ENCODE results near the gene RUBCN.

RUBCN gene

DNA sequence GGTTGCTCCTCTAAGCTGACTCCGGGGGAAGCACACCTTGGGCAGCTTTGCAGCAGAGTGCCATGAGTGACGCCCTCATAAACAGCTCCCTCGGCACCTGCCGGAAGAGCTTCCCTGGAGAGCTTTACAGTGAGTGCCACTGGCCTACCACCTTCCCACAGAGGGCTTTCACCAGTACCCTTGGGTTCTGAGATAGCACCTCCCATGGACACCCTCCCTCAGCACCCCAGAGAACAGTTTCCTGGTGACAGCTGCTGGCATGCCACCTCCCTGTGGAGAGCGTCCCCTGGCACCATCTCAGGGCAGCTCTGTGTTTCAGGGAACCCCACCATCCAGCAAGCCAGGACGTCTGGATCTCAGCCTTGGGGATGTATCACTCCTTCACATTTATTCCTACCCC is 49.1 kb downstream of the RUBCN start:
- Histone ChIP-seq H3K4me3 (ENCODE audit: low read length) (no peak overlapping the region), H3K36me3 (ENCODE audit: control insufficient read depth, low read length) (peaks cover 69% of the 10 kb centered on the region), H3K9me3 (ENCODE audit: control insufficient read depth, insufficient read depth, low read length) (no peaks in the 10 kb centered on the region), H3K27me3 (ENCODE audit: control insufficient read depth, low read length) (no peaks in the 10 kb centered on the region), H3K4me1 (ENCODE audit: control insufficient read depth, low read length) (no peaks in the 10 kb centered on the region), H4K20me1 (ENCODE audit: control insufficient read depth, insufficient read depth, low read depth, low read length) (no peaks in the 10 kb centered on the region), H3F3A (ENCODE audit: control insufficient read depth, insufficient read depth) (no peaks in the 10 kb centered on the region), H3K79me2 (ENCODE audit: control insufficient read depth, low read length) (no peaks in the 10 kb centered on the region), H3K4me2 (ENCODE audit: low read length) (no peak overlapping the region), H3K9me2 (replicated peaks; ENCODE audit: control insufficient read depth, low read length) (no peaks in the 10 kb centered on the region), H3K27ac (ENCODE audit: low read depth, low read length) (no peak overlapping the region)
- TF ChIP-seq EZH2phosphoT487 (IDR thresholded peaks at IDR 0.05; ENCODE audit: borderline replicate concordance, low read length) = no peak
- TF ChIP-seq, protein P1, sequence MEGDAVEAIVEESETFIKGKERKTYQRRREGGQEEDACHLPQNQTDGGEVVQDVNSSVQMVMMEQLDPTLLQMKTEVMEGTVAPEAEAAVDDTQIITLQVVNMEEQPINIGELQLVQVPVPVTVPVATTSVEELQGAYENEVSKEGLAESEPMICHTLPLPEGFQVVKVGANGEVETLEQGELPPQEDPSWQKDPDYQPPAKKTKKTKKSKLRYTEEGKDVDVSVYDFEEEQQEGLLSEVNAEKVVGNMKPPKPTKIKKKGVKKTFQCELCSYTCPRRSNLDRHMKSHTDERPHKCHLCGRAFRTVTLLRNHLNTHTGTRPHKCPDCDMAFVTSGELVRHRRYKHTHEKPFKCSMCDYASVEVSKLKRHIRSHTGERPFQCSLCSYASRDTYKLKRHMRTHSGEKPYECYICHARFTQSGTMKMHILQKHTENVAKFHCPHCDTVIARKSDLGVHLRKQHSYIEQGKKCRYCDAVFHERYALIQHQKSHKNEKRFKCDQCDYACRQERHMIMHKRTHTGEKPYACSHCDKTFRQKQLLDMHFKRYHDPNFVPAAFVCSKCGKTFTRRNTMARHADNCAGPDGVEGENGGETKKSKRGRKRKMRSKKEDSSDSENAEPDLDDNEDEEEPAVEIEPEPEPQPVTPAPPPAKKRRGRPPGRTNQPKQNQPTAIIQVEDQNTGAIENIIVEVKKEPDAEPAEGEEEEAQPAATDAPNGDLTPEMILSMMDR (IDR thresholded peaks at IDR 0.05; ENCODE audit: low read depth, low read length, poor library complexity, severe bottlenecking) = no peak

DNA sequence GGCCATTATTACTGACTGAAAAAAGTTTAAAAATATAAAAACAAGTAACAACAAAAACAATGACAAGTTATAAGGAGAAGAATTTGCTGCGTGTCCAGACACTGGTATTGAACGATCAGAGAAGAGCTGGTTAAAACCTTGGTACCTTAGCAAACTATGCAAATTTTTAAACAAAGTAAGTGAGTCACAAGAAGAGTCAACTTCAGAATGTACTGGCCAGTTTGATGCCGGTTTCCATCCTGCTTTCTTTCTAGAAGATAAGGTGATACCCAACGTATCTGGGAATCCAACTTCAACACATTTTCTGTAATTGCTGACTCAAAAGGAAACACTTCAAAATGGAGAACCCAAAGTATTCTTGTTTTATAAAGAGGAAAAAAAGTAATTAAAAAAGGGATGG is 49.8 kb downstream of the RUBCN start:
- no peaks in the 10 kb centered on the region for H4K20me1 ChIP-seq (ENCODE audit: control insufficient read depth, insufficient read depth, low read depth, low read length)
- no peaks in the 10 kb centered on the region for H3K9me2 ChIP-seq (replicated peaks; ENCODE audit: control insufficient read depth, low read length)
- no peaks in the 10 kb centered on the region for H3K4me1 ChIP-seq (ENCODE audit: control insufficient read depth, low read length)
- H3K27ac ChIP-seq (ENCODE audit: low read depth, low read length) = no peak overlapping the region
- no peaks in the 10 kb centered on the region for H3K79me2 ChIP-seq (ENCODE audit: control insufficient read depth, low read length)
- H3F3A ChIP-seq (ENCODE audit: control insufficient read depth, insufficient read depth) = no peaks in the 10 kb centered on the region
- no peak overlapping the region for H3K4me2 ChIP-seq (ENCODE audit: low read length)
- H3K36me3 ChIP-seq (ENCODE audit: control insufficient read depth, low read length) = peaks cover 69% of the 10 kb centered on the region
- H3K4me3 ChIP-seq (ENCODE audit: low read length) = no peak overlapping the region
- no peak for TF ChIP-seq EZH2phosphoT487 (IDR thresholded peaks at IDR 0.05; ENCODE audit: borderline replicate concordance, low read length)
- TF ChIP-seq, protein P1 (IDR thresholded peaks at IDR 0.05; ENCODE audit: low read depth, low read length, poor library complexity, severe bottlenecking) = no peak
- H3K9me3 ChIP-seq (ENCODE audit: control insufficient read depth, insufficient read depth, low read length) = no peaks in the 10 kb centered on the region
- no peaks in the 10 kb centered on the region for H3K27me3 ChIP-seq (ENCODE audit: control insufficient read depth, low read length)

DNA sequence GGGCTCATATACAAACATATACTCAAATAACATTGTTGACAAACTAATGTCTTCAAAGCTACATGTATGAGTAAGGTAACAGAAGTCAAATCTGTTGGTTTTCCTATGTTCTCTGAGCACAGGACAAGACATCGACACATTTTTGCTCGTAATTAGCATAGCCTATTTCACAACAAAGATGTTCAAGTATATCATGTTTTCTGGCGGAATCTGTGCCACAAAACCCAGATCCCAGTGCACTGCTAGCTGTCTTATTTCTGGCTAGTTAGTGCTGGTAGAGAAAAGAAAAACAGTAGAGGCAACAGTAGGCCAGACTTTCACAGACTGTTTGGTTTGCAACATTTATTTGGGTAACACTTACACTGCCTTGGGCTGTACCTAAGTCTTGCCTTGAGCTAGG is 51.2 kb downstream of the RUBCN start:
- Histone ChIP-seq H3F3A (ENCODE audit: control insufficient read depth, insufficient read depth) (no peaks in the 10 kb centered on the region), H3K9me2 (replicated peaks; ENCODE audit: control insufficient read depth, low read length) (no peaks in the 10 kb centered on the region), H3K27me3 (ENCODE audit: control insufficient read depth, low read length) (no peaks in the 10 kb centered on the region), H3K9me3 (ENCODE audit: control insufficient read depth, insufficient read depth, low read length) (peaks cover 2% of the 10 kb centered on the region; the same call in 1 of the 2 replicates), H4K20me1 (ENCODE audit: control insufficient read depth, insufficient read depth, low read depth, low read length) (no peaks in the 10 kb centered on the region), H3K79me2 (ENCODE audit: control insufficient read depth, low read length) (no peaks in the 10 kb centered on the region), H3K4me1 (ENCODE audit: control insufficient read depth, low read length) (no peaks in the 10 kb centered on the region), H3K36me3 (ENCODE audit: control insufficient read depth, low read length) (peaks cover 69% of the 10 kb centered on the region), H3K27ac (ENCODE audit: low read depth, low read length) (no peak overlapping the region), H3K4me3 (ENCODE audit: low read length) (no peak overlapping the region), H3K4me2 (ENCODE audit: low read length) (no peak overlapping the region)
- TF ChIP-seq, protein P1 (IDR thresholded peaks at IDR 0.05; ENCODE audit: low read depth, low read length, poor library complexity, severe bottlenecking) = no peak
- TF ChIP-seq EZH2phosphoT487 (IDR thresholded peaks at IDR 0.05; ENCODE audit: borderline replicate concordance, low read length) = no peak

Measured in DOHH2 (cell line).